ENCODE measurements around the gene CCDC88B. TPM values are rescaled to one million over a fixed set of nuclear protein-coding genes. Genes with fewer than 3 reads are reported as not detected.

The CCDC88B gene
- total RNA-seq, 2 experiments from 2014 or later = 107 to 112 TPM

DNA sequence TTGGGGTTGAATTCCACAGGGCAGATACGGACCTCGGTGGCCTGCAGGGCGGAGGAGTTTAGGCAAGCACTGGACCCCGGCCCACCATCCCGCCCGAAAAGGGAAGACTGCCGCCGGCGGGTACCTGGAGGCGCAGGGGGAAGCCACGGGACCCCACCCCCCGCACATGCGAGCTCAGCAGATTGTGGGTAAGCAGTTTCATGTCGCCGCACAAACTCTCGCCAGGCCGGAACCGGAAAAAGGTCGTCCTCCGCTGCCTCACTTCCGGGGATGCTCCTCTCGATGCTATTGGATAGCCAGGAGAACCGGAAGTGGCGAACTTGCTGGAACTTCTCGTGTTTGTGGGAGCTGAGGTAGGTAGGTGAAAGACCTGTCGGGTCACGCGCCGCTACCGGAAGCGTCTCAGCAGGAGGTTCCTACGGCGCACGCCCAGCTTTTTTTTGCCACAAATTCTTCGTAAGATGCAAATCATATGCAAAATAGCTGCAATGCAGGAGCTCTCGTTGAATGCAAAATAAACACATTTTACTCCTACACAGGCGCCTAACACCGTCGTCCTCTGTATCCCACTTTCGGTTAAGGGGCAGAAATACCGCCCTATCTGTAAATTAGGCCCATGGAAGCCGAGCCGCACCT lies 22.6 kb upstream of the CCDC88B start, which contains the start of gene TRMT112:
TSS of gene TRMT112 (minus strand) at position 235 of the 636 bp plus-strand sequence. CDS start at position 202, 33 bp downstream.
- peaks cover 62% of the 10 kb centered on the region for H3K36me3 Mint-ChIP-seq (ENCODE audit: low read depth)
- H3K9me3 Mint-ChIP-seq = no peaks in the 10 kb centered on the region
- Histone ChIP-seq H3K4me1 (ENCODE audit: insufficient read depth, low read length) (peaks cover 40% of the 10 kb centered on the region), H3K9me3 (ENCODE audit: control insufficient read depth in 1 of 2, insufficient read depth in 1 of 2, low read length in 2 of 2) (no peaks in the 10 kb centered on the region), H3K27ac (ENCODE audit: low read depth in 1 of 2, low read length in 2 of 2) (peak within 1 kb of the TSS; percentile 93 to 99), H3K36me3 (ENCODE audit: insufficient read depth, low read length) (peaks cover 41% of the 10 kb centered on the region), H3K27me3 (ENCODE audit: control insufficient read depth in 1 of 2, insufficient read depth in 2 of 2, low read length in 2 of 2) (no peaks in the 10 kb centered on the region), H3K4me3 (ENCODE audit: low read length) (peak within 1 kb of the TSS; percentile 96)
- TF ChIP-seq, protein P1, sequence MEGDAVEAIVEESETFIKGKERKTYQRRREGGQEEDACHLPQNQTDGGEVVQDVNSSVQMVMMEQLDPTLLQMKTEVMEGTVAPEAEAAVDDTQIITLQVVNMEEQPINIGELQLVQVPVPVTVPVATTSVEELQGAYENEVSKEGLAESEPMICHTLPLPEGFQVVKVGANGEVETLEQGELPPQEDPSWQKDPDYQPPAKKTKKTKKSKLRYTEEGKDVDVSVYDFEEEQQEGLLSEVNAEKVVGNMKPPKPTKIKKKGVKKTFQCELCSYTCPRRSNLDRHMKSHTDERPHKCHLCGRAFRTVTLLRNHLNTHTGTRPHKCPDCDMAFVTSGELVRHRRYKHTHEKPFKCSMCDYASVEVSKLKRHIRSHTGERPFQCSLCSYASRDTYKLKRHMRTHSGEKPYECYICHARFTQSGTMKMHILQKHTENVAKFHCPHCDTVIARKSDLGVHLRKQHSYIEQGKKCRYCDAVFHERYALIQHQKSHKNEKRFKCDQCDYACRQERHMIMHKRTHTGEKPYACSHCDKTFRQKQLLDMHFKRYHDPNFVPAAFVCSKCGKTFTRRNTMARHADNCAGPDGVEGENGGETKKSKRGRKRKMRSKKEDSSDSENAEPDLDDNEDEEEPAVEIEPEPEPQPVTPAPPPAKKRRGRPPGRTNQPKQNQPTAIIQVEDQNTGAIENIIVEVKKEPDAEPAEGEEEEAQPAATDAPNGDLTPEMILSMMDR (IDR thresholded peaks at IDR 0.05) = no peak
- ChIA-PET CTCF (interaction anchor here (0.8 to 3.0 kb wide), 19 partner anchors 13 to 336 kb away, joined by 3 to 39 read pairs (median 6); partner anchors contain the start of genes BAD, CCDC88B, DNAJC4 and ESRRA), POLR2A (interaction anchor here (0.5 to 4.0 kb wide), 48 partner anchors 8 to 1744 kb away, joined by 3 to 105 read pairs (median 6); partner anchors contain the start of genes BAD, CATSPERZ, CCDC88B and EEF1G)
- peak within 1 kb of the TSS; percentile 92 for H3K4me3 Mint-ChIP-seq
- H3K27me3 Mint-ChIP-seq = no peaks in the 10 kb centered on the region
- H3K27ac Mint-ChIP-seq = peak within 1 kb of the TSS; percentile 98
- intact Hi-C loops (cut with DNase I, micrococcal nuclease) = loop anchor here (1.0 to 5.0 kb wide), 8 partner anchors 11 to 336 kb away; partner anchors contain the start of genes CCDC88B (in 1 of the 2), ESRRA (in 1 of the 2), GPR137 (in 1 of the 2) and RPS6KA4 (in 1 of the 2)
- peaks cover 47% of the 10 kb centered on the region for H3K4me1 Mint-ChIP-seq (ENCODE audit: low read depth)
- DNase-seq (peak; percentile 91 to 100 (median 95)), ATAC-seq (ENCODE audit: poor library complexity) (peak; percentile 77)

DNA sequence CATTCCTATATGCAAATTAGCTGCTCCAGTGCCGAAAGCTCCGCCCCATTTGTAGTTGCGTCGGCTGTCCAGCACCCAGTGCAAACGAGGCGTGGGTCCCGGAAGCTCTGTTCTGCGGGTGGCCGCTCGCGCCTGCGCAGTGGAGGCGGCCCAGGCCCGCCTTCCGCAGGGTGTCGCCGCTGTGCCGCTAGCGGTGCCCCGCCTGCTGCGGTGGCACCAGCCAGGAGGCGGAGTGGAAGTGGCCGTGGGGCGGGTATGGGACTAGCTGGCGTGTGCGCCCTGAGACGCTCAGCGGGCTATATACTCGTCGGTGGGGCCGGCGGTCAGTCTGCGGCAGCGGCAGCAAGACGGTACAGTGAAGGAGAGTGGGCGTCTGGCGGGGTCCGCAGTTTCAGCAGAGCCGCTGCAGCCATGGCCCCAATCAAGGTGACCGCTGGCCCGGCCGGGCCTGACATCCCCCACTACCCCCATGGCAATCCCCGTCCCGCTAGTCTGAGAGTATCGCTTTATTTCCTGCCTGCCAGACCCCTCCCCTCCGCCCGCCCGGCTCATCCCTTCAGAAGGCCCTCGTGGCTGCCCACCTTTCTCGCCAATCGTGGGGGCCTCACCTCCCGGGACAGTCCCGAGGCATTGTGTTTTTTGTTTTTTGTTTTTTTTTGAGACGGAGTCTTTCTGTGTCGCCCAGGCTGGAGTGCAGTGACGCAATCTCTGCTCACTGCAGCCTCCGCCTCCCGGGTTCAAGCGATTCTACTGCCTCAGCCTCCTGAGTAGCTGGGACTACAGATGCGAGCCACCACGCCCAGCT lies 21.8 kb upstream of the CCDC88B start, which contains the start of gene PRDX5:
TSS of gene PRDX5 (plus strand) at position 161 of the 805 bp plus-strand sequence. CDS start at position 256, 95 bp downstream.
- H3K9me3 ChIP-seq (ENCODE audit: control insufficient read depth in 1 of 2, insufficient read depth in 1 of 2, low read length in 2 of 2) = no peaks in the 10 kb centered on the region
- peaks cover 40% of the 10 kb centered on the region for H3K4me1 Mint-ChIP-seq (ENCODE audit: low read depth)

More for the DNA sequence above, 21.8 kb upstream of the CCDC88B start, which contains the start of gene PRDX5:
- Mint-ChIP-seq H3K36me3 (ENCODE audit: low read depth) (peaks cover 54% of the 10 kb centered on the region), H3K9me3 (no peaks in the 10 kb centered on the region), H3K27me3 (no peaks in the 10 kb centered on the region), H3K27ac (peak within 1 kb of the TSS; percentile 98), H3K4me3 (peak within 1 kb of the TSS; percentile 92)
- TF ChIP-seq, protein P1 (IDR thresholded peaks at IDR 0.05) = peak; percentile 40
- peak; percentile 88 to 99 (median 94) for DNase-seq
- POLR2A ChIA-PET = interaction anchor here (0.5 to 4.0 kb wide), 47 partner anchors 9 to 1744 kb away, joined by 3 to 105 read pairs (median 6); partner anchors contain the start of genes BAD, CATSPERZ, CCDC88B and EEF1G
- Histone ChIP-seq H3K4me1 (ENCODE audit: insufficient read depth, low read length) (peaks cover 33% of the 10 kb centered on the region), H3K27me3 (ENCODE audit: control insufficient read depth in 1 of 2, insufficient read depth in 2 of 2, low read length in 2 of 2) (no peaks in the 10 kb centered on the region), H3K27ac (ENCODE audit: low read depth in 1 of 2, low read length in 2 of 2) (peak within 1 kb of the TSS; percentile 93 to 99), H3K36me3 (ENCODE audit: insufficient read depth, low read length) (peaks cover 44% of the 10 kb centered on the region), H3K4me3 (ENCODE audit: low read length) (peak within 1 kb of the TSS; percentile 96)
- ATAC-seq (ENCODE audit: poor library complexity) = peak; percentile 72
- CTCF ChIA-PET = interaction anchor here (0.8 to 3.0 kb wide), 19 partner anchors 14 to 335 kb away, joined by 3 to 39 read pairs (median 6); partner anchors contain the start of genes BAD, CCDC88B, DNAJC4 and ESRRA
- intact Hi-C loops (cut with DNase I, micrococcal nuclease) = loop anchor here (1.0 to 5.0 kb wide), 9 partner anchors 12 to 335 kb away; partner anchors contain the start of genes RPS6KA4 (in 2 of the 2), CCDC88B (in 1 of the 2), ESRRA (in 1 of the 2) and GPR137 (in 1 of the 2)
